Activated effector memory CD4-positive, alpha-beta T cell treated with anti-CD3 and anti-CD28 coated beads, Interleukin-2, amount 50 U/mL, for 16 hours (primary cell): ENCODE measurements around the gene TMEM11.

ENCODE experiments used
- DNase-seq: peaks from one replicate; pipeline ENCODE4 v3.0.0-alpha.2; 2020

Gene TMEM11

GRCh38 chr17:21157586-21158370 lies 56.2 kb downstream of the TMEM11 start:
- DNase-seq: no peak

GRCh38 chr17:21152731-21153130 lies 61.2 kb downstream of the TMEM11 start:
- no peak for DNase-seq

GRCh38 chr17:21149621-21150020 lies 64.3 kb downstream of the TMEM11 start:
- DNase-seq: no peak
